ENCODE data around the gene ADAM12. TPM values are rescaled to one million over a fixed set of nuclear protein-coding genes. Genes with fewer than 3 reads are reported as not detected.

Gene ADAM12
- total RNA-seq, 1 experiment from 2014 or later, result not detected

- Histone ChIP-seq H3K9me3 (ENCODE audit: control insufficient read depth in 1 of 2, insufficient read depth in 1 of 2, low read depth in 1 of 2, low read length in 2 of 2) (no peaks in the 10 kb centered on the region), H3K27ac (ENCODE audit: low read depth, low read length) (no peak overlapping the region), H2AFZ (ENCODE audit: low read depth, low read length, poor library complexity, severe bottlenecking) (no peak overlapping the region), H3K4me2 (ENCODE audit: low read length) (no peak overlapping the region), H3K79me2 (ENCODE audit: insufficient read depth, low read length) (no peaks in the 10 kb centered on the region), H4K20me1 (ENCODE audit: insufficient read depth) (no peaks in the 10 kb centered on the region), H3K36me3 (ENCODE audit: control insufficient read depth in 1 of 2, insufficient read depth in 2 of 2, low read length in 2 of 2) (no peaks in the 10 kb centered on the region), H3K4me3 (replicated peaks in 1 of 2; ENCODE audit: low read depth in 1 of 2, low read length in 2 of 2) (no peak overlapping the region), H3K27me3 (ENCODE audit: insufficient read depth, low read length) (peaks cover 72% of the 10 kb centered on the region), H3K4me1 (ENCODE audit: control insufficient read depth in 1 of 2, insufficient read depth in 2 of 2, low read length in 2 of 2) (no peaks in the 10 kb centered on the region), H3K9me2 (ENCODE audit: insufficient read depth) (no peaks in the 10 kb centered on the region), H3K9ac (ENCODE audit: low read length) (no peak overlapping the region)
- ATAC-seq (no peak), DNase-seq (ENCODE audit: low read depth, low spot score) (no peak)
- ChIA-PET POLR2A (no interaction called here), CTCF (no interaction called here), RAD21 (ENCODE audit: low non-redundant PET in 1 of 2, low total read pairs in 2 of 2, uncharacterized antibody in 2 of 2, unreplicated experiment in 2 of 2) (no interaction called here)
- intact Hi-C loops (cut with micrococcal nuclease), result no loop called here
- no TSS peak for BruUV-seq (replicated peaks)
- no peak for TF ChIP-seq SIN3A (IDR thresholded peaks at IDR 0.05; ENCODE audit: low read depth)
- TF ChIP-seq EGR1 (IDR thresholded peaks at IDR 0.05; ENCODE audit: low read depth), result no peak
- no peak for TF ChIP-seq EZH2 (IDR thresholded peaks at IDR 0.05)
- TF ChIP-seq, protein P1, sequence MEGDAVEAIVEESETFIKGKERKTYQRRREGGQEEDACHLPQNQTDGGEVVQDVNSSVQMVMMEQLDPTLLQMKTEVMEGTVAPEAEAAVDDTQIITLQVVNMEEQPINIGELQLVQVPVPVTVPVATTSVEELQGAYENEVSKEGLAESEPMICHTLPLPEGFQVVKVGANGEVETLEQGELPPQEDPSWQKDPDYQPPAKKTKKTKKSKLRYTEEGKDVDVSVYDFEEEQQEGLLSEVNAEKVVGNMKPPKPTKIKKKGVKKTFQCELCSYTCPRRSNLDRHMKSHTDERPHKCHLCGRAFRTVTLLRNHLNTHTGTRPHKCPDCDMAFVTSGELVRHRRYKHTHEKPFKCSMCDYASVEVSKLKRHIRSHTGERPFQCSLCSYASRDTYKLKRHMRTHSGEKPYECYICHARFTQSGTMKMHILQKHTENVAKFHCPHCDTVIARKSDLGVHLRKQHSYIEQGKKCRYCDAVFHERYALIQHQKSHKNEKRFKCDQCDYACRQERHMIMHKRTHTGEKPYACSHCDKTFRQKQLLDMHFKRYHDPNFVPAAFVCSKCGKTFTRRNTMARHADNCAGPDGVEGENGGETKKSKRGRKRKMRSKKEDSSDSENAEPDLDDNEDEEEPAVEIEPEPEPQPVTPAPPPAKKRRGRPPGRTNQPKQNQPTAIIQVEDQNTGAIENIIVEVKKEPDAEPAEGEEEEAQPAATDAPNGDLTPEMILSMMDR (IDR thresholded peaks at IDR 0.05 in 2 of 3, conservative IDR thresholded peaks at IDR 0.05 in 1 of 3; ENCODE audit: borderline replicate concordance in 1 of 3, insufficient read depth in 1 of 3, low read depth in 2 of 3, low read length in 2 of 3), result no peak
- no peak for TF ChIP-seq ZBTB33 (IDR thresholded peaks at IDR 0.05; ENCODE audit: extremely low read depth, insufficient replicate concordance, low read length)
- TF ChIP-seq YY1 (IDR thresholded peaks at IDR 0.05; ENCODE audit: extremely low read depth, insufficient replicate concordance, low read depth, low read length), result no peak
- TF ChIP-seq SP1 (IDR thresholded peaks at IDR 0.05; ENCODE audit: low read depth), result no peak
Measured at GRCh38 chr10:126283307-126283706, 105.0 kb downstream of the ADAM12 start.
